Upper lobe of right lung (tissue), 1 donor: ENCODE data around the gene SZT2. TPM values are rescaled to one million over a fixed set of nuclear protein-coding genes. Genes with fewer than 3 reads are reported as not detected.
A peak's percentile ranks its signal among the peaks of the same experiment; 100 is the strongest.

Experiments
- ATAC-seq: fragments of 200-7000 bp; cut with Tn5 transposase; one replicate; pipeline ENCODE4 v1.9.1; 2020; ENCODE audit warnings: mild to moderate bottlenecking, moderate library complexity
- DNase-seq: peaks from one replicate; pipeline ENCODE4 v3.0.0-alpha.2; 2020
- H3K27ac ChIP-seq: fragments of 200-600 bp; one replicate; pipeline ENCODE4 v1.8.0; 2022
- H3K27me3 ChIP-seq: fragments of 200-600 bp; one replicate; pipeline ENCODE4 v1.8.0; 2022; ENCODE audit warnings: mild to moderate bottlenecking
- H3K36me3 ChIP-seq: fragments of 200-600 bp; one replicate; pipeline ENCODE4 v1.8.0; 2022
- H3K4me1 ChIP-seq: fragments of 200-600 bp; one replicate; pipeline ENCODE4 v1.8.0; 2022
- H3K4me3 ChIP-seq: fragments of 200-600 bp; one replicate; pipeline ENCODE4 v1.8.0; 2022; ENCODE audit warnings: mild to moderate bottlenecking
- H3K9me3 ChIP-seq: fragments of 200-600 bp; one replicate; pipeline ENCODE4 v1.8.0; 2022
- CTCF ChIP-seq: fragments of 200-600 bp; IDR thresholded peaks from one replicate; pipeline ENCODE4 v1.8.0; 2022; ENCODE audit warnings: antibody characterized with exemption
- intact Hi-C: fragments of 100-400 bp; cut with DNase I; formaldehyde crosslinking; loops from one replicate; pipeline ENCODE4 v1.11.0; 2022
- total RNA-seq: library from RNA; stranded (reverse); fragmentation: NEBNext Ultra II Directional; extraction: Animal tissue kit (Norgen Biotek cat#: 25700); gene quantifications from one replicate; pipeline ENCODE4 v1.2.1, GENCODE V29; 2021
- donor health status: DM: no; HTN: yes; CAD: no; lungs with severe emphysema.

The SZT2 gene
- total RNA-seq, 1 donor from 2014 or later = 70.4 TPM

GRCh38 chr1:43481491-43481890 is 91.8 kb downstream of the SZT2 start:
- no peak for TF ChIP-seq CTCF
- DNase-seq = no peak
- peaks cover 7% of the 10 kb centered on the region for H3K4me1 ChIP-seq
- ATAC-seq = no peak
- H3K27ac ChIP-seq = no peak overlapping the region
- no peak overlapping the region for H3K4me3 ChIP-seq
- no peaks in the 10 kb centered on the region for H3K9me3 ChIP-seq
- no peaks in the 10 kb centered on the region for H3K27me3 ChIP-seq
- H3K36me3 ChIP-seq = no peaks in the 10 kb centered on the region
- intact Hi-C loops = no loop called here

DNA sequence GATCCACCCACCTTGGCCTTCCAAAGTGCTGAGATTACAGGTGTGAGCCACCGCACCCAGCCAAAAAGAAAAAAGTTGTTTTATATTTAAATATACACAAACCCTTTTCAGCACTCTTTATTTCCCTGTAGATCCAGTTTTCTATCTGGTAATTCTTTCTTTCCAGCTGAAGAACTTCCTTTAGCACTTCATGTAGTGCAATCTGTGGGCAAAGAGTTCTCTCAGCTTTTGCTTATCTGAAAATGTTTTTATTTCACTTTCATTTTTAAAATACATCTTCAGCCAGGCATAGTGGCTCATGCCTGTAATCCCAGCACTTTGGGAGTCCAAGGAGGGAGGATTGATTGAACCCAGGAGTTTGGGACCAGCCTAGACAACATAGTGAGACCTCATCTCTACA is 92.5 kb downstream of the SZT2 start:
- no peaks in the 10 kb centered on the region for H3K36me3 ChIP-seq
- H3K9me3 ChIP-seq = no peaks in the 10 kb centered on the region
- peaks cover 7% of the 10 kb centered on the region for H3K4me1 ChIP-seq
- no peak overlapping the region for H3K4me3 ChIP-seq
- DNase-seq (no peak), ATAC-seq (peak; percentile 14)
- peak overlapping the region; percentile 44 for H3K27ac ChIP-seq
- H3K27me3 ChIP-seq = no peaks in the 10 kb centered on the region
- intact Hi-C loops = no loop called here
- TF ChIP-seq CTCF = no peak

DNA sequence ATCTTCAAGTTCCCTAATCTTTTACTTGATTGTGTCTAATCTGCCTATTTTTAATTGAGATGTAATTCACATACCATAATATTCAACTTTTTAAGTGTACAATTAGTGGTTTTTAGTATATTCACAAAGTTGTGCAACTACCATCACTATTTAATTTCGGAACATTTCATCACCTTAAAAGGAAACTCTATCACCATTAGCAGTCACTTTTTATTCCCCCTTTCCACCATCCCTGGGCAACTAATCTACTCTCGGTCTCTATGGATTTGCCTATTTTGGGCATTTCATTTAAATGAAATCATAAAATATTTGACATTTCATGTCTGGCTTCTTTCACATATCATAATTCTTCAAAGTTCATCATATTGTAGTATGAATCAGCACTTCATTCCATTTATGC is 94.7 kb downstream of the SZT2 start:
- no peak overlapping the region for H3K4me3 ChIP-seq
- ATAC-seq (no peak), DNase-seq (no peak)
- TF ChIP-seq CTCF = no peak
- H3K27me3 ChIP-seq = no peaks in the 10 kb centered on the region
- no peaks in the 10 kb centered on the region for H3K9me3 ChIP-seq
- intact Hi-C loops = no loop called here
- H3K4me1 ChIP-seq = peaks cover 7% of the 10 kb centered on the region
- H3K36me3 ChIP-seq = no peaks in the 10 kb centered on the region
- H3K27ac ChIP-seq = no peak overlapping the region

DNA sequence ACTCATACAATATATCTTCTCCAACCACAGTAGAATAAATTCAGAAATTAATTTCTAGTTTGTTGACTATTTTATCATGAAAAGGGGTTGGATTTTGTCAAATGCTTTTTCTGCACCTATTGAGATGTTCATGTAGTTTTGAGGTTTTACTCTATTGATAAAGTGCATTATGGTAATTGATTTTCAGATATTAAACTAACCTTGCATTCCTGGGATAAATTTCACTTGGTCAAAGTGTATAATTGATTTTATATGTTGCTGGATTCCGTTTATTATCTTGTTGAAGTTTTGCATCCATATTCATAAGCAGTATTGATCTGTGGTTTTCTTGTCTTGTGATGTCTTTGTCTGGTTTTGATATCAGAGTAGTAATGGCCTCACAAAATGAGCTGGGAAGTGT is 98.5 kb downstream of the SZT2 start:
- no peaks in the 10 kb centered on the region for H3K27me3 ChIP-seq
- no peak for DNase-seq
- H3K4me3 ChIP-seq = no peak overlapping the region
- H3K9me3 ChIP-seq = peaks cover 7% of the 10 kb centered on the region
- intact Hi-C loops = no loop called here
- TF ChIP-seq CTCF = no peak
- no peak overlapping the region for H3K27ac ChIP-seq
- ATAC-seq = no peak
- H3K36me3 ChIP-seq = no peaks in the 10 kb centered on the region
- H3K4me1 ChIP-seq = peaks cover 5% of the 10 kb centered on the region

DNA sequence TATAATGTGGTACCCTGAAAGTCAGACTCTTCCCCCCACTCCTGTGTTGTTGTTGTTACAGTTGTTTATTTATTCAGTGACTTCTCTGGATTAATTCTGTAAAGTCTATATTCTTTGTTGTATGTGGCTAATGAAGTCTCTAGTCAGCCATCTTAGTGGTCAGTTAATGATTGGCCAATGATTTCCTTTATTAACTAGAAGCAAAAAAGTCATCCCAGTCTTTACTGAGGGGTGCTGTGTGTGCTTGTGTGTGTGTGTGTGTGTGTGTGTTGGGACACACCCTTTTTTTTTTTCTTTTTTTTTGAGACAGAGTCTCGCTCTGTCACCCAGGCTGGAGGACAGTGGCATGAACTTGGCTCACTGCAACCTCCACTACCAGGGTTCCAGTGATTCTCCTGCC is 101.4 kb downstream of the SZT2 start:
- ATAC-seq = no peak
- H3K27ac ChIP-seq = no peak overlapping the region
- no peaks in the 10 kb centered on the region for H3K36me3 ChIP-seq
- intact Hi-C loops = no loop called here
- no peaks in the 10 kb centered on the region for H3K27me3 ChIP-seq
- no peak overlapping the region for H3K4me3 ChIP-seq
- peaks cover 7% of the 10 kb centered on the region for H3K9me3 ChIP-seq
- H3K4me1 ChIP-seq = peaks cover 8% of the 10 kb centered on the region
- DNase-seq = no peak
- no peak for TF ChIP-seq CTCF

DNA sequence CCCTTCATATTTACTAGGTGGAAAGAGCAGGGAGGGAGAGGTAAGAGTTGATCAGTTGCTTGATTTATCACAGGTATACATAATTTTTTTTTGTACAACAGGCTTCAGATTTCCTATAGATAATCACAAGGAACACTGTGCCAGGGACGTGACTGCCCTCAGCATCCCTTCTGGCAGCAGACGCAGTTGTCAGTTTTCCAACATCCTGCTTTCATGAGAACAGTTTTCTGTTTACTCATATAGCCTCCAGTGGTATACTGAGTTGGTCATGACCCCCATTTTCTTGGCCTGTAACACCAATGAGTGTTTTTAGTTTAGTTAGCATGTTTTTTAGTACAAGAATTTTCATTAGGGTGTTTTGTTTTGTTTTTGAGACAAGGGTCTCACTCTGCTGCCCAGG is 103.1 kb downstream of the SZT2 start:
- Histone ChIP-seq H3K27me3 (no peaks in the 10 kb centered on the region), H3K4me3 (no peak overlapping the region), H3K4me1 (peaks cover 8% of the 10 kb centered on the region), H3K9me3 (peaks cover 7% of the 10 kb centered on the region), H3K27ac (no peak overlapping the region), H3K36me3 (no peaks in the 10 kb centered on the region)
- ATAC-seq = no peak
- no peak for DNase-seq
- no peak for TF ChIP-seq CTCF
- intact Hi-C loops = no loop called here
